Stimulated activated CD8-positive, alpha-beta memory T cell treated with anti-CD3 and anti-CD28 coated beads, Interleukin-15, amount 100 ng/mL, for 48 hours (primary cell): ENCODE results near the gene SYNPO2.

Source experiments
- DNase-seq, 2 donors: peaks; one replicate each; pipeline ENCODE4 v3.0.0-alpha.2; 2020; ENCODE audit warnings: low read depth in 2 of 2

The SYNPO2 gene

DNA sequence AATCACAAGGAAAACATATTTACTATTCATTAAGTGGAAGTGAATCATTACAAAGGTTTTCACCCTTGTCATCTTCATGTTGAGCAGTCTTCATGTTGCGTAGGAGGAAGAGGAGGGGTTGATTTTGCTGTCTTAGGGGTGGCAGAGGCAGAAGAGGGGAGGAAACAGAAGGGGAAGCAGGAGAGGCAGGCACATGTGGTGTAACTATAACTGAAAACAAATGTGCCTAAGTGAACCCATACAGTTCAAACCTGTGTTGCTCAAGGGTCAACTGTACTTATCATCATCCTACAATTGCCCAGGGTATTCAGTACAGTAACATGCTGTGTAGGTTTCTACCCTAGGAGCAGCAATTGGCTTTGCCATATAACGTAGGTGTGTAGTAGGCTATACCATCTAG, 47.2 kb downstream of the SYNPO2 start:
- DNase-seq: no peak

- DNase-seq: no peak
These were observed 47.8 kb downstream of the SYNPO2 start for GRCh38 chr4:118936406-118936805.

GRCh38 chr4:118939169-118939783, 50.6 kb downstream of the SYNPO2 start:
- no peak for DNase-seq

GRCh38 chr4:118941149-118941548, 52.5 kb downstream of the SYNPO2 start:
- no peak for DNase-seq

GRCh38 chr4:118941799-118942198, 53.1 kb downstream of the SYNPO2 start:
- no peak for DNase-seq

DNA sequence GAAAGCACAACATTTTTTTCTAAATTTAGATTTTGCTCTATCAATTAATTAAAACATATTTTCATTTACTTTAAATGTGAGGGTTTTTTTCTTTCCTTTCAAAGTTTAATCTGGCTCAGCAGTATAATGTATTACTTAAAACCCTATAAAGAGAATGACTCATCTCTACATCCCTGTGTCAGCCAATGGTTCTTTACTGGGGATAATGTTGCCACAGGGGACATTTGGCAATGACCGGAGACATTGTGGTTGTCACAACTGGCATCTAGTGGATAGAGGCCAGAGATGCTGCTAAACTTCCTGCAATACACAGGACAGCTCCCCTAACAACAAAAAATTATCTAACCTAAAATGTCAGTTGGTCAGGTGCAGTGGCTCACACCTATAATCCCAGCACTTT, 53.8 kb downstream of the SYNPO2 start:
- no peak for DNase-seq

DNA sequence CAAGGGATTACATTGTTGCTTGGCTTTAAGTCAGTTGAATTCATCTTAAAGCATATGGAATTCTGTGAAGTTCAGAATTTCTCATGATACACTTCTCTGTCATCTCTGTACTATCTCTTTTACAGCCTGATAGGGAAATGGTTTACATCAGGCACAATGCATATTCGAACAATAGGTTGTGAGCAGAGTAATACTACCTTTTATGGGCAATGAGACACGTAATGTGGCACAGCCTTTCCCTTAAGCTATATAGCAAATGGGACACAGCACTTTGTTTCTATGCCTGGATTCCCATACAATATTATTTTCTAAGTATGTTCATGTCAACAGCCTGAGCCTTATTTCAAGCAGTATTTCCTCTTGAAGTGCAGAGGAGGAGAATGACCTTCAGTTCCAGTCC, 58.4 kb downstream of the SYNPO2 start:
- DNase-seq: no peak

GRCh38 chr4:118948545-118949144, 60.0 kb downstream of the SYNPO2 start:
- DNase-seq: no peak

- DNase-seq: no peak
These were observed 61.6 kb downstream of the SYNPO2 start for GRCh38 chr4:118950224-118950623.

- DNase-seq: no peak
These were observed 62.4 kb downstream of the SYNPO2 start for GRCh38 chr4:118950929-118951570.

GRCh38 chr4:118953276-118953675, 64.6 kb downstream of the SYNPO2 start:
- no peak for DNase-seq

DNA sequence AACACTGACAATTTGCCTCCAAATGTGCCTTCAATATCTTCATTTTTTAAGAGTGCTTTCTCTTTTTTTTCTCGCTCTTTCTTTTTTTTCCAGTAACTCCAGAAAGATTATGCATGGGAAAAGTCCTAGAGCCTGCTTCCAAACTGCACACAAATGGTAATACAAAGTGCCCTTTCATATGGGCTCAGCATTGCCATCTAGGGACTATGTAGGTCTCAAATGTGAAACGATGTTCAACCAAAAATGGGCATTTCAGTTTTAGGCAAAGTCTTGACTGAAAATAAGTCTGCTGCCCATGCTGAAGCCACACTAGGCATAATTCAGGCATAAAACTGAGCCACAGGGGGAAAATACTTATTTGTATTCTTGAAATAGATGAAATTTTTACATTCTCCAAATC, 65.6 kb downstream of the SYNPO2 start:
- DNase-seq: no peak

DNA sequence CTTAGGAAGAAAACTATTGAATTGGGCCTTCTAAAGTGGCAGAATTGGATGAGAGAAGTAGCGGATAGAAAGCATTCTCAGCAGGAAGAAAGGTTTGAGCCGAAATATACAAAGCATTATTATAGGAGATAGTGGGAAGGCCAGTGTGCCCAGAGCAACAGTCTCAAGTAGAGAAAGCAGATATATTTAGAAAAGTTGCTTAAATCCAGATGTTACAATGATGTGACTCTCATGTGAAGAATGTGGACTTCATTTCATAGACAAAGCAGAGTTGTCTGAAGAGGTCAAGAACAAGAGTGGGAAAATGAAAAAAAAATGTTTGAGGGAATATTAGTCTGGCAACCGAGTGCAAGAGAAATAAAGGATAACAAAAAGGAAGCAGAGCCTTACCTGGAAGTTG, 66.9 kb downstream of the SYNPO2 start:
- DNase-seq: no peak

DNA sequence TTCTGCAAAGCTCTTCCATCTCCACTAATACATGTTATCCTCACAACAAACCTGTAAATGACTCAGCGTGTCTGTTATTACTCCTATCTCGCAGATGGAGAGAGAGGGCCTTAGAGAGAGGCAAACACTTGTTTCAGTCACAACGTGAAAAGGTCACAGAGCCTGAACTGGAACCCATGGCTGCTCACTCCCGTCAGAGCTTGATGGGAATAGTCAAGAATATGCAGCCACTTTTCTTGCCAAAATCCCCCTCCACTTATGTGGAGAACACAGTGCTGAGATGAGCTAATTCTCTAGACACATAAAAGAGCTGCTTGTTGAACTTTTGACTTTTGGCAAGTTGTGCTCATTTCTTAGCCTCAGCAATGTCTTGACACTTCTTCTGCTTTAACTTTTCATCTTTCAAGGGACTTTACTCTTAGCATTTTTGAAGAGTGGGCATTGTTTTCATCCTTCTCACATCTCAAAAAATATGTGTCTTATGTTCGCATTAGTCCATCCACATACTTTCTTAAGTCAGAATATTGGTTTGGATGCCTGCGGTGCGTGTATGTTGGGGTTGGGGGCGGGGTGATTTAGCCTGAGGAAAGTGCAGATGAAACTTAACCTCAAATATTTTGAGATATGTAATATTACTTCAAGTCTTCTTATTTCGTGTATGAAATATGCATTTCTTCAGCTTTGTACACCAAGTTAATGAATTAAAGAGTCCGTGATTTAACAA, 69.2 kb downstream of the SYNPO2 start:
- no peak for DNase-seq

DNA sequence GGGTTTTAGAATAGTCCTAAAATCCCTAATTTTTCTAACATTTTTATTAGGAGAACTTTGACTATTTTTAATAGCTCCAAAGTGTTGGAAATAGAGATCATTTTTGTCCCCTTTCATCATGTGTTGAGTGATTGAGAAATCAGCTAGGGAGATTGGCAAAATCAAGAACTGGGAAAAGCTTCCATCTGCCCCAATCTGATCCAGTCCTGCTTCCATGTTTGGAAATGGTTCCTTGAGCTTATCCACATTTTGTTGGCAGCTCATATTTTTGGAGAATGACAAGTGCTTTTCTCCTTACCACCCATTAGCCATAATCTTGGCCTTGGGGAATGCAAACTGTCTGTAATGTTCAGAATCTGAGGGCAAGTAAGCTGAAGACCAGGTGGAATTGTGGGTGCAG, 73.9 kb downstream of the SYNPO2 start:
- DNase-seq: no peak

DNA sequence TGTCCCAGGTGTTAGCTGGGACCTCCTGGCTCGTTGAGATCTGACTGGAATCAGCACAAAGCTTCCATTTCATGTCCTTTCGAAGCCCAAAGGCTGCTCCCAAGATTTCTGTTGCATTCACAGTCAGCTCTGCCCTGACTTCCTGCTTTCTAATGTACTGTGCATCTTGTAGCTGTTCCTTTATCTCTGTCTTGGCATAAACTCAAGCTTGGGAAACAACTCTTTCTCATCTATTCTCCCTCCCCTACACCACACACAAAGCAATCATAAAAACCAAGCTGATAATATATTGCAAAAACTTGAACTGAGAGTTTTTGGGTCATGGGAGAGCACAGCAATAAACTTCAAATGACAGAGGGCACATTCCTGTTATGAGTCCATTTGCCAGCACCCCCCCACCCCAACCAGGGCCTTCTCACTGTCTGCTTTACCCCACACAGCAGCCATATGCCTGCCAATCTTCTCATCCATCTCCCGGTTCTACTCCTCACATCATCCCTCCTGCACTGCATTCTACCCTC, 76.3 kb downstream of the SYNPO2 start:
- DNase-seq: no peak

- no peak for DNase-seq
These were observed 78.7 kb downstream of the SYNPO2 start for GRCh38 chr4:118967393-118967792.

DNA sequence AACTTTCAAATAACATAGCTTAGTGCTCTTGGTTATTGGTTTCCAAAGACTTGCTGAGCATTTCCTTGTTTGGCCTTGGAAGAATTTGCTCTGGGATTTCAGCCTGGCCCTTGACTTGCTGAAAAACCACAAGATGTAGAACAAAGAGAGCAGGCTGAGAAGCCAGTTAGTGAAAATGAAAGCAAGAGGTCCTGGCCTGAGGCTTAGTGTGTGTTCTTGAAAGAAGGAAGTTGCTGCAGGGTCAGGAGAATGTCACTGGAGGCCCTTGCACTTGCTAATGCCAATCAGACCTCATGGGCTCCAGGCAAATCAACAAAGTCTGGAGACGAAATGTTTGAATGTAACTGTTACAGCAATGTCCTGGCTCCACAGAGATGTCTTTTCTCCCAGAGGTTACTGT, 79.4 kb downstream of the SYNPO2 start:
- DNase-seq: no peak

GRCh38 chr4:118968813-118969212, 80.2 kb downstream of the SYNPO2 start:
- DNase-seq: no peak

GRCh38 chr4:118969359-118969758, 80.7 kb downstream of the SYNPO2 start:
- DNase-seq: no peak

GRCh38 chr4:118972167-118972566, 83.5 kb downstream of the SYNPO2 start:
- DNase-seq: no peak

- DNase-seq: no peak
These were observed 84.6 kb downstream of the SYNPO2 start for GRCh38 chr4:118973295-118973694.

DNA sequence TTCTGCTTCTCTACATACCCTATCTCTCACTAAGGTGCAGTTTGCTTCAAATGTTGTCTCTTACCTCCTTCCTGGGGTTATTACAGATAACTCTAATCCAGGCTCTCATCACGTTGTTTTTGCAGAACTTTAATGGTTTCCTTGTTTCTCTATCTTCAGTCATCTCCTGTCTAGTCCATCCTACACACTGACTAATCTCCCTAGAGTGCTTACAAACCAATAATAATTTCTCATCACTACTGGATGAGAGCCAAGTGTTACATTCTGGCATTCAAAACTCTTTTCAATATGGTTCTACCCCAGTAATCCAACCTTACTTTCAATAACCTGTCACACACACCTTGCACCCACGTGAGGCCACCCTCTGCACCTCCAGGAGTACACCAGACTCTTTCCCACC, 86.1 kb downstream of the SYNPO2 start:
- DNase-seq: no peak
